ENCODE results near the gene TMCC1. TPM values are rescaled to one million over a fixed set of nuclear protein-coding genes. Genes with fewer than 3 reads are reported as not detected.

Gene TMCC1
- total and polyA plus RNA-seq, 2 donors (not counting 3 experiments of a cell fraction or from before 2014, with no cell fraction given): 17.4 to 38.4 TPM

- Histone ChIP-seq H3K27me3 (ENCODE audit: control insufficient read depth in 2 of 2, insufficient read depth in 2 of 2, low read length in 2 of 2) (no peaks in the 10 kb centered on the region), H3K9me3 (replicated peaks; ENCODE audit: control insufficient read depth, insufficient read depth, low read length) (no peaks in the 10 kb centered on the region), H3K36me3 (ENCODE audit: control insufficient read depth in 2 of 2, extremely low read depth in 1 of 2, insufficient read depth in 2 of 2, low read length in 2 of 2) (no peaks in the 10 kb centered on the region), H3K9ac (replicated peaks; ENCODE audit: extremely low read depth, insufficient read depth, low read length) (peak overlapping the region; percentile 26), H3K4me1 (ENCODE audit: control insufficient read depth, extremely low read depth, insufficient read depth, low read length) (peaks cover 32% of the 10 kb centered on the region), H3K4me3 (replicated peaks in 1 of 3; ENCODE audit: insufficient read depth in 1 of 3, low read depth in 1 of 3, low read length in 3 of 3) (no peak overlapping the region), H3K9me1 (replicated peaks; ENCODE audit: control insufficient read depth, extremely low read depth, insufficient read depth, low read length) (no peaks in the 10 kb centered on the region), H4K20me1 (replicated peaks; ENCODE audit: control insufficient read depth, extremely low read depth, insufficient read depth, low read length) (no peaks in the 10 kb centered on the region), H2AFZ (ENCODE audit: low read depth, low read length) (no peak overlapping the region), H3K27ac (ENCODE audit: insufficient read depth, low read depth, low read length) (peak overlapping the region; percentile 83), H3K4me2 (ENCODE audit: insufficient read depth, low read length) (peak overlapping the region; percentile 40), H3K79me2 (ENCODE audit: control insufficient read depth, insufficient read depth, low read length) (no peaks in the 10 kb centered on the region)
- no TSS peak for BruUV-seq (replicated peaks)
- peak; percentile 88 for DNase-seq (ENCODE audit: low read depth, low spot score)
- dilution Hi-C loops (cut with MboI; ENCODE audit: extremely low pct_ligation_motif_present, low sequenced_read_pairs): loop anchor here (25.0 kb wide), 1 partner anchor 186 kb away; no protein-coding TSS in a partner anchor
- ChIA-PET POLR2A (no interaction called here), CTCF (interaction anchor here (0.5 to 1.2 kb wide), 10 partner anchors 24 to 282 kb away, joined by 3 to 13 read pairs (median 4); partner anchors contain the start of gene EFCAB12)
- FAIRE-seq: peak; percentile 64
- intact Hi-C loops (cut with micrococcal nuclease): loop anchor here (2.0 to 10.0 kb wide), 2 partner anchors 143 to 239 kb away; no protein-coding TSS in a partner anchor
- TF ChIP-seq POLR2AphosphoS5 (IDR thresholded peaks at IDR 0.05; ENCODE audit: insufficient read depth, low read depth, low read length): peak; percentile 46
- TF ChIP-seq JUN (IDR thresholded peaks at IDR 0.05; ENCODE audit: borderline replicate concordance, insufficient read depth, insufficient read length, low read depth): peak; percentile 91
- peak; percentile 88 for TF ChIP-seq FOS (IDR thresholded peaks at IDR 0.05; ENCODE audit: borderline replicate concordance, insufficient read depth, low read length)
- TF ChIP-seq MYC (IDR thresholded peaks at IDR 0.05; ENCODE audit: low read depth, low read length): no peak
- TF ChIP-seq, protein P1, sequence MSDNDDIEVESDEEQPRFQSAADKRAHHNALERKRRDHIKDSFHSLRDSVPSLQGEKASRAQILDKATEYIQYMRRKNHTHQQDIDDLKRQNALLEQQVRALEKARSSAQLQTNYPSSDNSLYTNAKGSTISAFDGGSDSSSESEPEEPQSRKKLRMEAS (IDR thresholded peaks at IDR 0.05; ENCODE audit: insufficient read depth, insufficient read length): no peak
Observed at GRCh38 chr3:129651435-129652202, 241.9 kb downstream of the TMCC1 start.
